GM21825 (cell line): ENCODE data around the gene ACOX3.
"Not testable (repeated sequence)": the region's sequence is repeated elsewhere in the genome, so short reads cannot be mapped to it uniquely, and the experiment has no call there.

ENCODE experiments used
- ATAC-seq: cut with Tn5 transposase; IDR thresholded peaks from one replicate; pipeline ENCODE4 v1.9.1; 2021; ENCODE audit warnings: mild to moderate bottlenecking, moderate library complexity; ENCODE audit not compliant: unreplicated experiment

ACOX3 gene

DNA sequence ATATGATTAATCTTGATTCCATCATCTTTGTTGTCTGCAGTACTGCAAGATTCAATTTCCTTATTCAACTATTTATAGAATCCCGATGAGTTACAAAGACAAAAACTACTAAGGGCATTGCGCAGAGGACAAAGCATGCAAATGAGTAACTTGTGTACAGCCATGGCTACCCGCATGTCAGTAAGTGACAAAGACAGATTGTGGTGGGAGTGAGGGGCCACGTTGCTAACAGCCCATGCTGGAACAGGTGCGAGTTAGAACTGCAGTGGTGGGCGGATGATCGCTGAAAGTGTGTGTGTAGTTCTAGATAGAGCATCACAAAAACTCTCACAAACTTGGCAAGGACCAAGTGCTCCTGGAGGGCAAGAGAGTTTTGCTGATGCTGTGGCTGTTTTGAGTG, 49.5 kb downstream of the ACOX3 start:
- no peak for ATAC-seq

DNA sequence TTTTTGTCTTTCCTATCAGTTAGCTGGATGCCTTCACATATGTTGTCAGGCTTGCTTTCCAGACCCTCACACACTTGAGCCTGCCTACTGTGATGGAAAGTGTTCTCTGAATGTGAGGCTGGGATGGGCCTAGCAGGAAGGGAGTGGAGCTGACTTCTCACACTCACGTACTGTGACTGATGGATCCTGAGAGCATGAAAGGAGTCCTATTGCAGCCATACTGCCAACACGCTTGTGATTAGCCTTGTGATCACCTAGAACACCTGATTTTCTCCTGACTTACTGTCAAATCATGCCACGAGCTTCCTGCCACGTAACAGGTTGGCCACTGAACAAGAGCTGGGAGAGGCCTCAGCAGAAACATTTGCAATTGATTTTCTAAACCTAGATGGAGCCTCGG, 49.9 kb downstream of the ACOX3 start:
- no peak for ATAC-seq

DNA sequence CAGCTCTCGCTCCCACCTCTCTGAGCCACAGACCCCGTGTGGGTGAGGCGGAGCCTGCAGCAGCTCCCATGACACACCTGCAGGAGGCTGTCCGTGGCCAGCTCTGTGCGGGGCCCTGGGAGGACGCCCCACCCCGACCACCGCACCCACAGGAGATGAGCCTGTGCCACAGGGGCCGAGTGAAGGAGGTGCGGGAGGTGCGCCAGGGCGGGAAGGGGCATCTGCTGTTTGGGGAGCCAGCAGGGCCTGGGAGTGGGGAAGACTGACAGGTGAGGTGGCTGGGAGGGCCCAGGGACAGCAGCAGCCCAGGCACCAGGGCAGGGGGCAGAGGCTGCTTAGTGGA, 52.0 kb downstream of the ACOX3 start:
- no peak for ATAC-seq

DNA sequence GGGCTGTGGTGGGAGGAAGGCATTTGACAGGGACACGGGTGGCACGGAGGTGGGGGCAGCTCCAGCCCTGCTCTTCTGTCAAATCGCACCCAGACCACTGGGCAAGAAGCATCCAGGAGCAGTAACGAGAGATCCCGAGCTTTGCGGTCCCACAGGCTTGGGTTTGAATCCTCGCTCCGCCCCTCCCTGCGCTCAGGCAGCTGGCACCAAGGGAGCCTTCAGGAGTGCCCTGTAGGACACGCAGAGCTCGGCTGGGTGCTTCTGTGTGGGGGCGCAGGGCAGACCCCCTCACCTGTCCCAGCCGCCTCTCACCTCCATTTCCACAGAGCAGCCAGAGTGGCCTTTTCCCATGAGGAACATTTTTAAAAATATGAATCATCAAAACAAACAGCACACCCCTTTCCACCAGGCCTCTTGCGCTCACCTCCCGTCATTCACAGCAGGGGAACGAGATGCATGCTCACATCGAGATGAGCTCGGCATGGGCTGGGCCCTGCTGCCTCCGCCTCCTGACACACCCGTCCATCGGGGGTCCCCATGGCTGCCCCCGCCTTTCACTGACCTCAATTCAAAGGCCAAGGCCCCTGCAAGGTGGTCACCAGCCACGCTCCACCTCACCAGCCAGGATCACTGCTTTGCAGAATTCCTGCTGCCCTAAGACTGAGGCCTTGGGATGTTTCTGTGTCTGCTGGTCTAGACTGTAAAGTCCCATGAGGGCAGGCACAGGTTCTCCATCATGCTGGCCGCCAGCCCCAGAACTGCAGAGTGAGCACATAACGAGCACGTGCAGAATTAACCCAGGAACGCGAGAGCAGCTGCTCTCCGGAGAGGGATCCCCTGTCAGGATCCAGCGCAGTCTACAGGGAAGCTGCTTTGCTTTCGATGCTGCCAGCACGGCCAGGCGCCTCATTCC, 52.7 kb downstream of the ACOX3 start:
- ATAC-seq: no peak

DNA sequence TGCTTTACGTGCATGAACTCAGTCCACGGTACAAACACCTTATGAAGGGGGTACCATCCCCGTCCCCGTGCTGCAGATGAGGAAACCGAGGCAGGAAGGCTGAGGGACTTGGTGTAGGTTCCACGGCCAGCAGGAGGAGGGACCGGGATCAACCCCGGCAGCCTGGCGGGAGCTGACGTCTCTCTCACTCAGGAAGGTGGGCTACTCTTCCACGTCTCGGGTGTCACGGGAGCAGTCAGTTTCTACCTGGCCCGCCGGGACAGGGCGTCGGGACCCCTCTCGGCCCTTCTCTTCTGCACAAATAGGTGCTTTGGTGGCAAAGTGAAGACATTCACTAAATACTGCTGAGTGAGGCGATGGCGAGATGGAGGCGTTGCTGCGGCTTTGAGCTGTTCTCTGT, 53.3 kb downstream of the ACOX3 start:
- no peak for ATAC-seq

DNA sequence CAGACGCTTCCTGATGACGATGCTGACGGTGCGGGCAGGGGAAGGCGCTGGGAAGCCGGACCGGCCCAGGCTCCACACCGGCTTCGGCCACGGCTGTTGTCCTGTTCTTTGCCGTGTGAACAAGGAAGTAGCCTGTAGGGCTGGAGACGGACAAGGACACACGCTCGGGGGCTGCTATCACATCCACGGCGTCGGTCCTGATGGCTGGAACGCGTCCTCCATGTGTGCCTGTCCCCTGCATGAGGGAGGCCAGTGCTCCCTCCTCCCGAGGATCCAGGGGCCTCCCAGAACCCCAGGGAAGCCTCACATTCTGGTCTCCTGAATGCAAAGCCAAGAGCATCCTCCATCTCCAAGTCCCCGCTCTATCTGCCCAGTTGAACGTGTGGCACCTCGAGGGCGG, 53.8 kb downstream of the ACOX3 start:
- ATAC-seq: no peak

DNA sequence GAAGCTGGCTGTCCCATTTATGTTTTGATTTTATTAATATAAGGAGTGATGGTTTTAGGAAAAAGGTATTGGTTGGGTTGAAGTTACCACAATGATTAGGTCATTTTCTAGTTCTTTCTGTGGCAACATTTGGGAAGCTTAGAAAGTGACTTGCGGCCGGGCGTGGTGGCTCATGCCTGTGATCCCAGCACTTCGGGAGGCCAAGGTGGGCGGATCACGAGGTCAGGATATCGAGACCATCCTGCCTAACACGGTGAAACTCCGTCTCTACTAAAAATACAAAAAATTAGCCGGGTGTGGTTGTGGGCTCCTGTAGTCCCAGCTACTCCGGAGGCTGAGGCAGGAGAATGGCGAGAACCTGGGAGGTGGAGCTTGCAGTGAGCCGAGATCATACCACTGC, 54.4 kb downstream of the ACOX3 start:
- not testable (repeated sequence) for ATAC-seq

DNA sequence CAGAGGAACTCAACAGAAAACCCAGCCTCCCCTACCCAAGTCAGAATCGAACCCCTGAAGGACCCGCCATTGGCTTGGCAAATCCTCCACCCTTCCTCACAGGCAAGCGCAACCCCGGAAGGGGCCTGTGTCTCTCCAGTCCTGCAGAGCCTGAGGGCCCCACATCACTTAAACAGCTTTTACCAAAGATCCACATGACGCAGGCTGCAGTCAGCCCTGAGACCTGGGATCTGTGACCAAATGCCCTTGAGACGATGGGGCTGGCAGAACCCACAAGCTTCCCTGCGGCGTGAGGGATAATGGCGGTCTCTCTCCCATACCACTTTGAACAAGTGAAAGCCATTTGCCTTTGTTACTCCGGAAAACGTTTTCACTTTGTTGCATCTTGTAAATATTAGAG, 54.9 kb downstream of the ACOX3 start:
- no peak for ATAC-seq

DNA sequence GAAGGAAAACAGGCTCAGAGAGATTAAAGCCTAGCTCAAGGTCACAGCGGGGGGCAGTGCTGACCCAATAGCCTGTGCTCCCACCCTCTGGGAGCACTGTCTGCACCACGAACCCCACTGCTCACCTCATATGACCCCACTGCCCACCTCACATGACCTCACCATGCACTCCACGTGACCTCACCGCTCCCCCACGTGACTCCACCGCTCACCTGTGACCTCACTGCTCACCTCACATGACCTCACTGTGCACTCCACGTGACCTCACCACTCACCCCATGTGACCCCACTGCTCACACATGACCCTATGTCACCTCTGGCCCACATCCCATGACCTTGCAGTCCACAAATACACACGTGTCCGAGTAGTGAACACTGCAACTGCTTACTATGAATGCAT, 55.4 kb downstream of the ACOX3 start:
- ATAC-seq: no peak

DNA sequence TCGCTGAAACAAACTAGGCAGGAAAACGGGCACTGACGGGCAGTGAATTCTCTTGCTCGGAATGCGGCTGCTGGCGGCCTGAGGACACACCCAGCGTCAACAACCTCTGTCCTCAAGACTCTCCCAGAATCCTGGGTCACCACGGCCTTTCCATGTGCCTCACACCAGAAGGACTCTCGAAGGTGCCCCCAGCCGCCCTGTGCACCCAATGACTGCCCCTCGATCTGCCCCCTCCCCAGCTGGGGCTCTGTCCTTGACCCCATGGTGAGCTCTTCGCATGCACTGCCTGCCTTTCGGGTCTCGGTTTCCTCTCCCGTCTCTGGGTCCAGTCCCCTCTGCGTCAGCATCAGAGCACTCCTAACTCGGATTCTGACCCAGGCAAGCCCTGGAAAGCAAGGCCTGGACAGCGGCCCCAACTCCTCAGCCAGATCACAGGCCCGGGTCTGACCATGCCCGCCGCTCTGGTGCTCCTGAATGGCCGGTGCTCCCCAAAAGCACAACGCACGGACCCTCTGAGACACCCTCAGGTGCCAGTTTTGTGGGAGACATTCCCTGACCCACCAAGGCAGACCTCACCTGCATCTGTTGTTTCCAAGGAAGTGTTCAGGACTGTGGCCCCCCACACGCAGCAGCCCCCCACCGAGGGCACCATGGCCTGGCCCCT, 56.0 kb downstream of the ACOX3 start:
- ATAC-seq: no peak

DNA sequence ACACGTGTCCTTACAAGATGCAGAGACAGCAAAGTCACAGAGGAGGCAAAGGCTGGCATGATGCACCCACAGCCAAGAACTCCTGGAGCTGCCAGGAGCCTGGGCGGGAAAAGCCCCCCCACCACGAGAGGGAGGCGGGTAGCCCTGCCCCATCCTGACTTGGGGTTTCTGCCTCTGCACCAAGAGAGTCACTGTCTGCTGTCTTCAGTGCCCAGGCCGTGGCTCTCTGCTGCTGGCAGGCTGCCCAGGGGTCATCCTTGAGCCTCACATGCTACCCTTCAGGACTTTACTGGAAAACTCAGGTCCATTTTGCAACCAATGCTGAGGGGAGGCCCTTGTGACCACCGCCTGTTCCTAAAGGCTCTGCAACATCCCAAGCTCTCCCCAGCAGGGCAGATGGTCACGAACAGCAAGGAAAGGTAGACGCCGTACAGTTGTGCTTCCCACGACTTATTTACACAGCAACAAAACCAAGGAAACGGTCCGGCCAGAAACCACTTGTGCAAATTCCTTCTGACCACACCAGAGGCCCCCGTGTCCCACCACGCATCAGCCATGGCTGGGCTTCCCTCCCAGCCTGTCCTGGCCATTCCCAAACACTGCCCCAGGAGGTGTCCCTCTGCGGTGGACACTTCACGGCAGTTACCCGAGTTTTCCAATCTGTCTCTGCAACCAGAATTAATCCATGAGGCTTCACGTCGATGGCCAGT, 56.9 kb downstream of the ACOX3 start:
- no peak for ATAC-seq

DNA sequence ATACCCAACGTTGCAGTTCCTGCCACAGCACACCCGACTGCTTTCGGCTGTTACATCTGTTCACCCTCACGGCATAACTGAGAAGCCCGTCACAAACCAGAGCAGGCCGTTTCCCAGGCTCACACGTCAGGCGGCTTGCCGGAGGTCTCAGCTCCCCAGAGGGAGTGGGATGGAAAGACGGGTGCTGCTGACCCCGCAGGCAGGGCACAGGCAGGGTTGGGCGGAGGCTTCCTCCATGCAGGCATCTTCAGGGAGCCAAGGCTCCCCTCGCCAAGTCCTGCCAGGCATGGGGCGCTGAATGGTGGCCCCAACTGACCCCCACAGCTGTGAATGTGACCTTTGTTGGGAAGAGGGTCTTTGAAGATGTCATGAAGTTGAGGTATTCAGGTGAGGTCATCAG, 57.5 kb downstream of the ACOX3 start:
- ATAC-seq: no peak

DNA sequence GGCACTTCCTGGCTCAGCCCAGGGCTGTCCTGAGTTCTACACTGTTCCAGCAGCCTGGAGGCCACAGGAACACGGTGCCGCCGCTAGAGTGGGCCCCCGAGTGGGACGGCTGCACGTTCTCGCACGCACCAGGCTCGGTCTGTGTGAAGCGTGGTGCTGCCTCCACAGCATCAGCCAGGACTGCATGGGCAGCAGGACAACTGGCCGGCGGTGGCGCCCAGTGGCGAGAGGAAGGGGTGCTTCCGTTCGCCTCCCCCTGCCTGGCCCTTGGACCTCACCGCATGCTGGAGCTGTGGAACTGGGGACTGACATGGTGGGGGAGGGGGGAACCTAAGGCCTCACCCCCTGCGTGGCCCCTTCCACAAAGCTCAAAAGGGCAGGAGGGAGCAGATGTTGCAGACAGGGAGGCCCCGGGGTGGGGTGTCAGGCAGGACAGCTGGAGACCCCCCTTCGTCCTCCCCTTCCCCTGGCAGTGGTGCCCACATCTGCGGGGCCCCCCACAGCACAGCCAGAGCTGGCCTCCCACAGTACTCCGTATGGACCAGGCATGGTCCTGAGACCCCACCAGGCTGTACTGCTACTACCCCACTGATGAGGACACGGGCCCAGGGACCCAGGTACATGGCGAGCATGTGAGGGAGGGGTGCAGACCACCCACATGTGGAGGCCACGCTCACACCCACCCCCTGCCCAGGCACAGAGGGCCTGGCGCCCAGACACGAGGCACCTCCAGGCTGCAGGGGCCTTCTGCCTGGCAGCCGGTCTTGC, 58.5 kb downstream of the ACOX3 start:
- ATAC-seq: no peak

DNA sequence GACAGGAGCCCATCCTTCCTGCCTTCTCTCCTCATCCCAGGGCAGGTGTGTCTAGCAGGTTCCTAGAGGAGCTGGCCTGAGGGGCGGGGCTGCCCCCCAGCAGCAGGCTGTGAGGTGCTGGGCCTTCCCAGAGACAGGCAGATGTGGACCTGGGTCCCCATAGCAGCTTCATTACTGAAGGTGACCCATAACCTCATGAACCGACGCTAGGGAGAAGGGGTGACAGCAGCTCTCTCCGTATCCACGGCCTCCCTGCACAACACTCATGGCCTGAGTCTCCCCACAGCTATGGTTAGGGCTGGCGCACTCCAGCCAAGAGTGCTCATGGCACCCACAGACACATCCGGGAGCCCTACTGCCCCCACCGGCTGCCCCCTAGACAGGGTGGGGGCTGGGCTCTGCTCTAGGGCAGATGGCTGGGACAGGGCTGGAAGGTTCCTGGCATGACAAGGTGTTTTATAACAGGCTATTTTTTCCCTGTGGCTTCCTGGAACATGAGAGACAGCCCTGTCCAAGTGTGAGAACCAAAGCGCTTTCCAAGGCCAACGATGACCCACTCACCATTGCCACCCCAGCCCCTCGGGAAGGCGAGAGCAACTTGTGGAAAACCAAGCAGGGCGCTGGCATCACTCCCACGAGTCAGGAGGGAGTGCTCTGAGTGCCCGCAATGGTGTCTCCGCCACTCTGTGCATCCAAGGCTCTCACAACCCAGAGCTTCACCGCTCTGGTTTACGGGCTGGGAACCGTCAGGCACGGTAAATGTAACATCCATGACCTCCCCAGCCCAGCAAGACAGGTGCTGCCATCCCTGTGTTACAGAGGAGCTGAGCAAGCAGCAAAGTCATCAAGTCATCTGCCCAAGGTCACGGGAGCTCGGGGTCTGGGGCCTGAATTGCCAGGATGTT, 59.8 kb downstream of the ACOX3 start:
- ATAC-seq: no peak

DNA sequence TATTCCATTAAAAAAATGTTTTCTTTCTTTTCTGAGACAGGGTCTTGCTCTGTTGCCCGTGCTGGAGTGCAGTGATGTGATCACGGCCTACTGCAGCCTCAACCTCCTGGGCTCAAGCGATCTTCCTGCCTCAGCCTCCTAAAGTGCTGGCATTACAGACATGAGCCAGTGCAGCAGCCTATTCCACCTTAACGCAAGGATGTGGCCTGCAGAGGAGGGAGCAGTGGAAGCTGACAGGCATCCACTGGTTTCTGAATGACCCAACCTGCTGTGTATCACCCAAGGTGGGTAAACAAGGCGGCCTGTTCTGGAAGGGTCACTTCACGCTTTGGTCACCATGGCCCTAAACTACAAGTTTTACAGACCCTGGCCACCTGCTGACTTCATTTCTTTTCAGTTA, 60.8 kb downstream of the ACOX3 start:
- ATAC-seq: no peak

DNA sequence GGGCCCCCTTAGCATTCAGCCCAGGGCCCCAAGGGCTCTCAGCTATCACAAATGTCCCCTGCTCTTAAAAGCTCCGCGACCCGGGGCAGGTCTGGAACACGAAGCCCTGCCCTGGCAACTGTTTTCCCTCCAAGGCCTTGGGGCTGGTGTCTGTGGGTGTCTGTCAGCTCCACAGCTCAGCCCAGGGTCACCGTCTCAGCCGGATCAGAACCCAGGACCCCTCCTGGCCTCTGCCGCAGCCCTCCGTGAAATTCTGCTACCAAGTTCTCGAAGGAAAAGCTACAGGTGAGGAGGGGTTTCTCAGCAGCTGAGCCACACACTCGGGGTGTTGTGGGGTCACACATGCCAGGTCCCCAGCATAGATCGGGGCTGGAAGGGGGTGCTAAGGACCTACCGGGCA, 61.2 kb downstream of the ACOX3 start:
- ATAC-seq: no peak

DNA sequence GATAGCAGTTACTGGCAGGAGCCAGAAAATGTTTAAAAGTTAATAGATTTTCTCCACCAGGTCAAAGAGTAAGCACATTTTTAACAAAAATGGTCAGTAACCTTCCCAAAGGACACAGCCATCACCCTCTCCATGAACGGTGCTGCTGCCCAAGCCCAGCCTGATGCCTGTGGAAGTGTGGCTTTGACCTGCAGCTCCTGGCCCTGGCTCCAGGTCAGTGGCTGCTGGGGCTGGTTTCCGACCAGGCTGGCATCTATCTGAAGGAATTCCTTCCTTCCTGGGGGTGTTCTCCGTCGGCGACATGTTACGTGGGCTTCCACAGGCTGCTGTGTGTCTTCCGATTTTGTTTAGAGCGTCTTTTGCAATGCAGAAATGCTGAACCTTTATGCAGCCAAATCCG, 61.7 kb downstream of the ACOX3 start:
- no peak for ATAC-seq

DNA sequence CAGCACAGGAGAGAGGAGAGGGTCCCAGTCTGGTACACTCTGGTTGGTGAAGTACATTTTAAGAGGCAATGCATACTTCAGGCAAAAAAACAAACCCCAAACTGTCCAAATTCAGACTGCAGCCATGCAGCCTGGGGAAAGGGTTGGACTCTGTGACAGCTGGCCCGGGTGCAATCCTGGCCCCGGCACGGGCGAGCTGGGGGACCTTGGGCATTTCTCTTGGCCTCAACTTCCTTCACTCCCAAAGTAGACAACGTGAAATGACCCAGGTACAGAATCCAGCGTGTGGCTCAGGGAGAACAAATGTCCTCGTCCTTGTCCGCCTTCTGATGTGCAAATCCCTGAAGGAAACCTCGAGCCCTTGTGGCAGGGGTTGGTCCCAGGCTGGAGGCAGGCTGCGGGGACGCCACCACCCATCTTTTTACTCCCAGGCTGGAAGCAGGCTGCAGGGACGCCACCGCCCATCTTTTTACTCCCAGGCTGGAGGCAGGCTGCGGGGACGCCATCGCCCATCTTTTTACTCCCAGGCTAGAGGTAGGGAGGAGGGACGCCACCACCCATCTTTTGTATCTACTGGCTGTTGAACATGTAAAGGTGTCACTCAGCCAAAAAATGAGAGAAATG, 62.3 kb downstream of the ACOX3 start:
- no peak for ATAC-seq
